ENCODE measurements around the gene ARHGEF1. TPM values are rescaled to one million over a fixed set of nuclear protein-coding genes. Genes with fewer than 3 reads are reported as not detected.
A peak's percentile ranks its signal among the peaks of the same experiment; 100 is the strongest.

The ARHGEF1 gene
- total RNA-seq, 1 donor from 2014 or later = 113 TPM

DNA sequence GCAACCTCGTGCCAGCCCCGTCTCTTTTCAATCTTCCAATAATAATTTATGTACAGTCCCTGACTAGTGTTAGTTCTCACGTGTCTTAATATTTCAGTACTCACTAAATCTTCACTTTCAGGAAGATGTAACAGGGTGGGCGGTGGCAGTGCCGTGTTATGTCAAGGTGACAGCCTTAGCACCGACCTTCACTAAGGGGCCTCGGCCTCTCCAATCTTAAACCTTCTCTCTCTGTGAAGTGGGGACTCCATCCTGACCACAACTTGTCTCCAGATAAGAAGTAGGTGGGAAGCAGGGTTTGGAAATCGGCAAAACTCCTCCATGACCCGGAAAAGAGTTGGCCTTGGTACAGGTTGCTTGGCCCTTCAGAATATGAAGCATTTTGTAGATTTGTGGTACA lies 21.1 kb upstream of the ARHGEF1 start:
- no peaks in the 10 kb centered on the region for H3K9me3 Mint-ChIP-seq (ENCODE audit: unreplicated experiment)
- peaks cover 49% of the 10 kb centered on the region for H3K36me3 Mint-ChIP-seq (ENCODE audit: low read depth, unreplicated experiment)
- TF ChIP-seq, protein P1, sequence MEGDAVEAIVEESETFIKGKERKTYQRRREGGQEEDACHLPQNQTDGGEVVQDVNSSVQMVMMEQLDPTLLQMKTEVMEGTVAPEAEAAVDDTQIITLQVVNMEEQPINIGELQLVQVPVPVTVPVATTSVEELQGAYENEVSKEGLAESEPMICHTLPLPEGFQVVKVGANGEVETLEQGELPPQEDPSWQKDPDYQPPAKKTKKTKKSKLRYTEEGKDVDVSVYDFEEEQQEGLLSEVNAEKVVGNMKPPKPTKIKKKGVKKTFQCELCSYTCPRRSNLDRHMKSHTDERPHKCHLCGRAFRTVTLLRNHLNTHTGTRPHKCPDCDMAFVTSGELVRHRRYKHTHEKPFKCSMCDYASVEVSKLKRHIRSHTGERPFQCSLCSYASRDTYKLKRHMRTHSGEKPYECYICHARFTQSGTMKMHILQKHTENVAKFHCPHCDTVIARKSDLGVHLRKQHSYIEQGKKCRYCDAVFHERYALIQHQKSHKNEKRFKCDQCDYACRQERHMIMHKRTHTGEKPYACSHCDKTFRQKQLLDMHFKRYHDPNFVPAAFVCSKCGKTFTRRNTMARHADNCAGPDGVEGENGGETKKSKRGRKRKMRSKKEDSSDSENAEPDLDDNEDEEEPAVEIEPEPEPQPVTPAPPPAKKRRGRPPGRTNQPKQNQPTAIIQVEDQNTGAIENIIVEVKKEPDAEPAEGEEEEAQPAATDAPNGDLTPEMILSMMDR (IDR thresholded peaks at IDR 0.05; ENCODE audit: unreplicated experiment) = no peak
- peak overlapping the region; percentile 97 for H3K4me3 Mint-ChIP-seq (ENCODE audit: unreplicated experiment)
- no peak for DNase-seq (ENCODE audit: low spot score)
- peaks cover 26% of the 10 kb centered on the region for H3K27me3 Mint-ChIP-seq (ENCODE audit: unreplicated experiment)
- peaks cover 39% of the 10 kb centered on the region for H3K4me1 Mint-ChIP-seq (ENCODE audit: unreplicated experiment)
- H3K27ac Mint-ChIP-seq (ENCODE audit: unreplicated experiment) = peak overlapping the region; percentile 72

DNA sequence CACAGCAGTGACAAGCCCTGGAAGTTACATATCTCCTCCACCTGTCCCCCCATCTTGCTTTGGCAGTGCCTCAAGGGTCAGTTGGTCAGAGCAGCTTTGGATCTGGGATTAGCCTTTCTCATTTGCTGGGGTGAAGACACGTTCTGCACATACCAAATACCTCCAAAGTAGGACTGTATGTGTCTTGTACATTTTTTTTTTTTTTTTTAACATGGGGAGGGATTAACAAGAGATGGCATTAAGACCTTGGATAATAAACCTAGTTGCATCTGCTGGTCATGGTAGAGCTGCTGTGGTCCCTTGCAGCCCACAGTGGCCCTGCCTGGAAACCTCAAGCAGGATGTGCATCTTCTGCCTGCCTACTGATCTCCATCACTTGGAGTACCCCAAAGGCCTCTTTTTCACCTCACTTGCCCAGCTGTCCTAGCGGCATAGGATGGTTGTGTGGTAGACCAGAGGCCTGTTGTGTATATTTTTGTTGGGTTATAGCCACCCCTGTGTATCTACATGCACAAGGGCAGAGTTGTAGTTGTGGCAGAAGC lies 20.5 kb upstream of the ARHGEF1 start:
- TF ChIP-seq, protein P1 (IDR thresholded peaks at IDR 0.05; ENCODE audit: unreplicated experiment) = no peak
- peaks cover 49% of the 10 kb centered on the region for H3K36me3 Mint-ChIP-seq (ENCODE audit: low read depth, unreplicated experiment)

DNA sequence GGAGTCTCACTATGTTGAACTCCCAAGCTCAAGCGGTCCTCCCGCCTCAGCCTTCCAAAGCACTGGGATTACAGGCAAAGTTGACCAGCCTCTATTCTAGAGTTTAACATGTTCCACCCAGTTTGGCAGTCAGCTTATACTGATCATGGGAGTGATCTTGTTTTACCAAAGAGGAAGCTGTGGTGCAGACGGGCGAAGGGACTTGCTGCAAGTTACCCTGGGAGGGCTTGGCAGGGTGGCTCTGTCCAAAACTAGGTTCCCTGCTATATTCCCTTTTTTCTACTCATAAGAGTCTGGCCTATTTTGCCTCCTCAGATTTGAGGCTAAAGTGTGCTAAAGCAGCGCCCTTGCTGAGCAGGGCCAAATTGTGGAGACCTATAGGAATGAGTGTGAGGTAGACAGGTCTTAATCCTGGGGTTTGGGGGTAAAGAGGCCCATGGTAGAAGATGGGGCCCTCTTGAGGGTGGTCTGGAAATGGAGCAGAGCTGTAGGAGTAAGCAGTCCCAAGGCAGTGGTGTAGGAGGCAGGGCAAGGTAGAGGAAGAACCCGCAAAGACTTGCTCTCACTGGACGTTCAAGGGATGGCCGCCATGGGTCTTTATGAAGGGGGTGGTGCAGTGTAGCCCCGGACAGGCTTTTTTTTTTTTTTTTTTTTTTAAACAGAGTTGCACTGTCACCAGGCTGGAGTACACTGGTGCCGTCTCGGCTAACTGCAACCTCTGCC lies 19.6 kb upstream of the ARHGEF1 start:
- Mint-ChIP-seq H3K4me1 (ENCODE audit: unreplicated experiment) (peaks cover 44% of the 10 kb centered on the region), H3K4me3 (ENCODE audit: unreplicated experiment) (peak overlapping the region; percentile 82), H3K36me3 (ENCODE audit: low read depth, unreplicated experiment) (peaks cover 56% of the 10 kb centered on the region), H3K27ac (ENCODE audit: unreplicated experiment) (peak overlapping the region; percentile 68), H3K9me3 (ENCODE audit: unreplicated experiment) (no peaks in the 10 kb centered on the region), H3K27me3 (ENCODE audit: unreplicated experiment) (peaks cover 25% of the 10 kb centered on the region)
- no peak for DNase-seq (ENCODE audit: low spot score)
- TF ChIP-seq, protein P1 (IDR thresholded peaks at IDR 0.05; ENCODE audit: unreplicated experiment) = no peak

More for the DNA sequence above, 20.5 kb upstream of the ARHGEF1 start:
- DNase-seq (ENCODE audit: low spot score) = no peak
- H3K27me3 Mint-ChIP-seq (ENCODE audit: unreplicated experiment) = peaks cover 24% of the 10 kb centered on the region
- no peaks in the 10 kb centered on the region for H3K9me3 Mint-ChIP-seq (ENCODE audit: unreplicated experiment)
- peak overlapping the region; percentile 57 for H3K27ac Mint-ChIP-seq (ENCODE audit: unreplicated experiment)
- H3K4me3 Mint-ChIP-seq (ENCODE audit: unreplicated experiment) = peak overlapping the region; percentile 39
- H3K4me1 Mint-ChIP-seq (ENCODE audit: unreplicated experiment) = peaks cover 39% of the 10 kb centered on the region

DNA sequence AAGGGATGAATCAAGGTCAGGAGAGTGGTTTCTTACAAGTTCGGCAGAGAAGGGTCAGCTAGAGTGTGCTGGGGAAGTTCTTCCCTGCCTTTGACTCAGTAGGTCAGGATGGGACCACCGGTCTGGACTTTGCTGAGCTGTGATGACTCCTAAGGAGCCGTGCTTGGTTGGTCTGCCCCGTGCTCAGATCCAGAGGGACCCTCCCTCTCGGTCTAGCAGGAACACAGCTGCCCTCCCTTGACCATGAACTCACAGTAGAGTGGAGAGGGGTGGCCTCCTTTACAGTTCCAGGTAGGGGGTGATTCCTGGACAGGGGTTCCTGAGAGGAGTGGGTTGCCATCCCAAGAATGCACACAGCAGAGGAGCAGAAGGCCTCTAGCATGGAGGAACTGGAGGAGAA lies 18.6 kb upstream of the ARHGEF1 start:
- Mint-ChIP-seq H3K27ac (ENCODE audit: unreplicated experiment) (peak overlapping the region; percentile 70), H3K27me3 (ENCODE audit: unreplicated experiment) (peaks cover 23% of the 10 kb centered on the region), H3K36me3 (ENCODE audit: low read depth, unreplicated experiment) (peaks cover 57% of the 10 kb centered on the region), H3K9me3 (ENCODE audit: unreplicated experiment) (no peaks in the 10 kb centered on the region), H3K4me3 (ENCODE audit: unreplicated experiment) (peak overlapping the region; percentile 63), H3K4me1 (ENCODE audit: unreplicated experiment) (peaks cover 42% of the 10 kb centered on the region)
- TF ChIP-seq, protein P1 (IDR thresholded peaks at IDR 0.05; ENCODE audit: unreplicated experiment) = no peak
- DNase-seq (ENCODE audit: low spot score) = no peak

DNA sequence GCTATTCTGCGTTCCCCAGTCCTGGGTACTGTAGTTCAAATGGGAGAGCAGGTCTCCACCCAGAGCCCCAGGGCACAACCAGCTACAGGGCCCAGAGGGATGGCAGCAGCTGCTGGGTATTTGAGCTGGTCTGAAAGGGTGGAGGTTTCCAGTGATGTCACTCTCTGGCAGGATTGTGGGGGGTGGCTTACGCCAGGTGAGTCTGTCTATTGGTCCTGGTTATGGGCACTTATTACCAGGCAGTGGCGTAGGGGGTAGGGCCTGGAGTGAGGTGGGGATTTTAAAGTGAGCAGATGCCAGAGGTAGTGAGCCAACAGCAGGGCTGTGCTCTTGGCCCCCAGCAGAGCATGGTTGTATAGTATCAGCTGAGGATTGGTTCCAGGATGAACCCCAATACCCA lies 16.7 kb upstream of the ARHGEF1 start:
- DNase-seq (ENCODE audit: low spot score) = no peak
- H3K27ac Mint-ChIP-seq (ENCODE audit: unreplicated experiment) = peak overlapping the region; percentile 8
- H3K4me3 Mint-ChIP-seq (ENCODE audit: unreplicated experiment) = no peak overlapping the region

More for the DNA sequence above, 16.7 kb upstream of the ARHGEF1 start:
- Mint-ChIP-seq H3K27me3 (ENCODE audit: unreplicated experiment) (peaks cover 15% of the 10 kb centered on the region), H3K9me3 (ENCODE audit: unreplicated experiment) (no peaks in the 10 kb centered on the region), H3K4me1 (ENCODE audit: unreplicated experiment) (peaks cover 41% of the 10 kb centered on the region), H3K36me3 (ENCODE audit: low read depth, unreplicated experiment) (peaks cover 57% of the 10 kb centered on the region)
- TF ChIP-seq, protein P1 (IDR thresholded peaks at IDR 0.05; ENCODE audit: unreplicated experiment) = no peak

All from endothelial cell (in vitro differentiated cells).